ENCODE measurements around the gene ARGLU1. TPM values are rescaled to one million over a fixed set of nuclear protein-coding genes. Genes with fewer than 3 reads are reported as not detected.

The ARGLU1 gene
- total RNA-seq, 2 experiments from 2014 or later, result 89.2 to 91.8 TPM

DNA sequence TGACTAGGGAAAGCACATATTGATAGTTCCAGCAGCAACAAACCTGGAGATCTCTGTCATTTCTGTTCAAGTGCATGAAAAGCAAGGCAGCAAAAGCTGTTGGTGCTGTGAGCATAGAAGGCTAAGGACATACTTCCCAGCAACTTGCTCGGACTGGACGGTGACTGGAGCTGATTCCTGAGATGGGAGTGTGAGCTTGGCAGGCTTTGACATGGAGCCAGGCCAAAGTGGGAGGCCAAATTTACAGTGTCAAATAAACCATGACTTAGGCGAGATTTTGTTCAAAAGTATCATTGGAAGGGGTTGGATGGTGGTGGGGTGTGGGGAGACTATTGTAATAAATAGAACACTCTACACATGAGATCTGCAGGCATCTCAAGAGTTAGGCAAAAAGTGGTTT is 5.9 kb upstream of the ARGLU1 start:
- Mint-ChIP-seq H3K27ac (no peak overlapping the region), H3K4me1 (ENCODE audit: low read depth) (peaks cover 17% of the 10 kb centered on the region), H3K9me3 (peaks cover 2% of the 10 kb centered on the region), H3K36me3 (ENCODE audit: low read depth) (peaks cover 24% of the 10 kb centered on the region), H3K27me3 (no peaks in the 10 kb centered on the region), H3K4me3 (no peak overlapping the region)
- ChIA-PET CTCF (interaction anchor here (1.4 kb wide), 1 partner anchor 25 kb away, joined by 3 read pairs; no protein-coding TSS in a partner anchor), POLR2A (no interaction called here)
- ATAC-seq (no peak), DNase-seq (no peak)
- TF ChIP-seq, protein P1, sequence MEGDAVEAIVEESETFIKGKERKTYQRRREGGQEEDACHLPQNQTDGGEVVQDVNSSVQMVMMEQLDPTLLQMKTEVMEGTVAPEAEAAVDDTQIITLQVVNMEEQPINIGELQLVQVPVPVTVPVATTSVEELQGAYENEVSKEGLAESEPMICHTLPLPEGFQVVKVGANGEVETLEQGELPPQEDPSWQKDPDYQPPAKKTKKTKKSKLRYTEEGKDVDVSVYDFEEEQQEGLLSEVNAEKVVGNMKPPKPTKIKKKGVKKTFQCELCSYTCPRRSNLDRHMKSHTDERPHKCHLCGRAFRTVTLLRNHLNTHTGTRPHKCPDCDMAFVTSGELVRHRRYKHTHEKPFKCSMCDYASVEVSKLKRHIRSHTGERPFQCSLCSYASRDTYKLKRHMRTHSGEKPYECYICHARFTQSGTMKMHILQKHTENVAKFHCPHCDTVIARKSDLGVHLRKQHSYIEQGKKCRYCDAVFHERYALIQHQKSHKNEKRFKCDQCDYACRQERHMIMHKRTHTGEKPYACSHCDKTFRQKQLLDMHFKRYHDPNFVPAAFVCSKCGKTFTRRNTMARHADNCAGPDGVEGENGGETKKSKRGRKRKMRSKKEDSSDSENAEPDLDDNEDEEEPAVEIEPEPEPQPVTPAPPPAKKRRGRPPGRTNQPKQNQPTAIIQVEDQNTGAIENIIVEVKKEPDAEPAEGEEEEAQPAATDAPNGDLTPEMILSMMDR (IDR thresholded peaks at IDR 0.05), result no peak
- intact Hi-C loops (cut with micrococcal nuclease), result no loop called here

DNA sequence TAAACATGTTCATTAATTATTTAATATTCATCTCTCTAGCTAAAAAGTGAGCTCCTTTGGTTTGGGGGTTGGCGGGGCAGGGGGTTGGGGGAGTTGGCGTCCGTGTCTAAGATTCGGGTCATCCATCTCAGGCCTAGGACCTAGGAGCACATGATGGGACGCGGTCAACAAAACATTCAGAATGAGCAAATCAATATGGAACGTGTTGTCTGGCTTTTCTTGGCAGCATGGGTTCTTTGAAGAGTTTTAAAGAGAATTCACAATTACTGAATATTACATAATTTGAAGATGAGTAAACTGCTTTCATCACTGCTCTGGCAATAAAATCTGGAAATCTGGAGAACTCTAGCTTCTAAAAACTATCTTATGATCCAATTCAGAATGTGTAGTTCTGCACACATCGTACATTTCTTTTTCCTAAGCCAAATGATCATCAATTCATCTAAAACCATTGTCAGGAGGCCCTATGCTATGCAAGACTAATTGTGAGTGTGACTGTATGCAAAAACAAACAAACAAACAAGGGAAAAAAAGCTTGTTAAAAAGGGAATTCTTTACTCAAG is 5.4 kb upstream of the ARGLU1 start:
- peaks cover 2% of the 10 kb centered on the region for H3K9me3 Mint-ChIP-seq
- H3K27me3 Mint-ChIP-seq, result no peaks in the 10 kb centered on the region
- DNase-seq, result no peak
- peaks cover 20% of the 10 kb centered on the region for H3K4me1 Mint-ChIP-seq (ENCODE audit: low read depth)
- peaks cover 22% of the 10 kb centered on the region for H3K36me3 Mint-ChIP-seq (ENCODE audit: low read depth)
- TF ChIP-seq, protein P1 (IDR thresholded peaks at IDR 0.05), result no peak
- ATAC-seq, result no peak
- no peak overlapping the region for H3K27ac Mint-ChIP-seq
- no peak overlapping the region for H3K4me3 Mint-ChIP-seq
- CTCF ChIA-PET, result interaction anchor here (1.4 kb wide), 1 partner anchor 26 kb away, joined by 3 read pairs; no protein-coding TSS in a partner anchor
- POLR2A ChIA-PET, result no interaction called here
- intact Hi-C loops (cut with micrococcal nuclease), result no loop called here

DNA sequence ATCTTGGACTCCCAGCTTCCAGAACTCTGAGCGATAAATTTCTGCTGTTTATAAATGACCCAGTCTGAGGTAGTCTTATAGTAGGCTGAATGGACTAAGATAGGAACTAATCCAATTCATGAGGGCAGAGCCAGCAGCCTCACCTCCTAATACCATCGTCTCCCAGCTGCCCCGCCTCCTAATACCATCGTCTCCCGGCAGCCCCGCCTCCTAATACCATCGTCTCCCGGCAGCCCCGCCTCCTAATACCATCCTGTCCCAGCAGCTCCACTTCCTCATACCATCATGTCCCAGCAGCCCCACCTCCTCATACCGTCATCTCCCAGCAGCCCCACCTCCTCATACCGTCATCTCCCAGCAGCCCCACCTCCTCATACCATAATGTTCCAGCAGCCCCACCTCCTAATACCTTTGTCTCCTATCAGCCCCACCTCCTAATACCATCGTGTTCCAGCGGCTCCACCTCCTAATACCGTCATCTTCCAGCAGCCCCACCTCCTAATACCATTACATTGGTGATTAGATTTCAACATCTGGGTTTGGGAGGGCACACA is 2.4 kb upstream of the ARGLU1 start:
- Mint-ChIP-seq H3K9me3 (peaks cover 2% of the 10 kb centered on the region), H3K36me3 (ENCODE audit: low read depth) (peaks cover 30% of the 10 kb centered on the region), H3K4me3 (peak overlapping the region; percentile 49), H3K27ac (peak overlapping the region; percentile 5), H3K27me3 (no peaks in the 10 kb centered on the region), H3K4me1 (ENCODE audit: low read depth) (peaks cover 29% of the 10 kb centered on the region)
- intact Hi-C loops (cut with micrococcal nuclease), result no loop called here
- ChIA-PET CTCF (interaction anchor here (1.0 to 1.4 kb wide), 3 partner anchors 34 to 89 kb away, joined by 3 to 5 read pairs (median 4); partner anchors contain the start of gene EFNB2), POLR2A (interaction anchor here (0.8 to 1.0 kb wide), 3 partner anchors 21 to 45 kb away, joined by 3 to 4 read pairs (median 3); no protein-coding TSS in a partner anchor)
- TF ChIP-seq, protein P1 (IDR thresholded peaks at IDR 0.05), result no peak
- peak; percentile 36 for ATAC-seq
- peak; percentile 71 for DNase-seq

DNA sequence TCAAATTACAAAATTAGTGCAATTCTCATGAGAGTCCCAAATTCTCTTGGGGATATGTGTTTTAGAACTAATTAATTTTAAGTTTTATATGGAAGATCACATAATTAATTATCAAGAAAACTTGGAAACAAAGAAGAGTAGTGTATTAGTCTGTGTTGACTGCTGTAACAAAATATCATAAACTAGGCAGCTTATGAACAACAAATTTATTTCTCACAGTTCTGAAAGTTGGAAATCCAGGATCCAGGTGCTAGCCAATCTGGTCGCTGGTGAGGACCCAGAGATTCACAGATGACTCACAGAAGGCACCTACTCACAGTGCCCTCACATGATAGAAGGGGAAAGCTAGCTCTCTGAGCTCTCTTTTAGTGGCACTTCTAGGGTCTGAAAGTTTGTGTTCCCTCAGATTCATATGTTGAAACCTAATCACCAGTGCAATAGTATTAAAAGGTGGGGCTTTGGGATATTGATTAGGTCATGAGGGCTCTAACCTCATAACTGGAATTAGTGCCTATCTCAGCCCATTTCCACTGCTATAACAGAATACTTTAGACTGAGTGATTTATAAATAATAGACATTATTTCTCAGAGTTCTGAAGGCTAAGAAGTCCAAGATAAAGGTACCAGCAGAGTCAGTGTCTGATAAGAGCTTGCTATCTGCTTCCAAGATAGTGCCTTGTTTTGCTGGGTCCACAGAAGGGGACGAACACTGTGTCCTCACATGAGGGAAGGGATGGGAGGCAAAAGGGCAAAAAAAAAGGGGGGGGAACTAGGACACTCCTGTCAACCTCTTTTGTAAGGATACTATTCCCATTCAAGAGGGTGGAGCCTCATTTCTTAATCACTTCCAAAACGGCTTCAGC is 1.5 kb upstream of the ARGLU1 start:
- Mint-ChIP-seq H3K36me3 (ENCODE audit: low read depth) (peaks cover 38% of the 10 kb centered on the region), H3K27me3 (no peaks in the 10 kb centered on the region), H3K9me3 (peaks cover 2% of the 10 kb centered on the region), H3K27ac (no peak overlapping the region), H3K4me3 (no peak overlapping the region), H3K4me1 (ENCODE audit: low read depth) (peaks cover 38% of the 10 kb centered on the region)
- ATAC-seq, result no peak
- intact Hi-C loops (cut with micrococcal nuclease), result no loop called here
- ChIA-PET CTCF (interaction anchor here (1.0 to 1.7 kb wide), 5 partner anchors 33 to 88 kb away, joined by 3 to 16 read pairs (median 4); partner anchors contain the start of gene EFNB2), POLR2A (interaction anchor here (0.8 to 1.0 kb wide), 4 partner anchors 18 to 46 kb away, joined by 3 to 4 read pairs (median 3); partner anchors contain the start of gene EFNB2)
- TF ChIP-seq, protein P1 (IDR thresholded peaks at IDR 0.05), result no peak
- DNase-seq, result peak; percentile 9
